ENCODE data around the gene SPINT1. TPM values are rescaled to one million over a fixed set of nuclear protein-coding genes. Genes with fewer than 3 reads are reported as not detected.

SPINT1 gene
- total and polyA plus RNA-seq, 2 of the 13 experiments (the other 11 are each of a cell fraction or from before 2014, with no cell fraction given): 0.49 to 2.5 TPM

DNA sequence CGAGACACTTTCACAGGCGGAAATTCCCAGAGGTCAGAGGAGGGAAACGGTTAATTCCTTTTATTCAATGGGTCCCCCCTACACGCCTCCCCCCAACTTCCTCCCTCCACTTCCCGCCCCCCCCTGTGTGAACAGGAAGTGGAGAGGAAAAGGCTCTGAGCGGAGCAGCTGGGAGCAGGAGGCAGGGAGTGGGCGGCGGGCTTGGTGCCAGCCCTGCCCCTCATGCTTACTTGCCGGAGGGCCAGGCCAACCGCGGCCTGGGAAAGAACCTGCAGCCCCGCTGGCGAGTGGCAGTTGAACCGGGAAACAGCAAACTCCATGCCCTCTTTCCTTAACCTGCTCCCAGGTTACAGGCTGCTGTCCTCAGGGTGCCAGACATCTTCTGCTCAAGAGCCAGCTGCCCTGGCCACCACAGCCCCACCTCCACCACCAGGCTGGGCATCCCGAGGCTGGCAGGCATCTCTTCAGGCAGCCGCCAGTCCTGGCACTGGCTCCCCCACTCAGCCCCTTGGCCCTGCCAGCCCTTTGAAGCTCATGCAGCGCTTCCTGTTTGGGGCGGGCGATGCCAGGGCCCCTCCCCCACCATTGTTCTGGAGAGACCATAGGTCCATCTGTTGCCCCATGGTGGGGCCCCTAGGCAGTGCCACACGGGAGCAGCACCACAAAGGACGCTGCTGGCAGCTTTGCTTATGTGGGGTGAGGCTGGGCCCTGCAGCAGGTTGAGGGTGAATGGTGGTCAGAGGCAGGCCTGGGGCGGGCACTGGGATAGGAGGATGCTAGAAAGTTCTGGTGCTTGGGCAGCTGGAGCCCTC is 63.3 kb downstream of the SPINT1 start (continued):
- TF ChIP-seq, protein P1, sequence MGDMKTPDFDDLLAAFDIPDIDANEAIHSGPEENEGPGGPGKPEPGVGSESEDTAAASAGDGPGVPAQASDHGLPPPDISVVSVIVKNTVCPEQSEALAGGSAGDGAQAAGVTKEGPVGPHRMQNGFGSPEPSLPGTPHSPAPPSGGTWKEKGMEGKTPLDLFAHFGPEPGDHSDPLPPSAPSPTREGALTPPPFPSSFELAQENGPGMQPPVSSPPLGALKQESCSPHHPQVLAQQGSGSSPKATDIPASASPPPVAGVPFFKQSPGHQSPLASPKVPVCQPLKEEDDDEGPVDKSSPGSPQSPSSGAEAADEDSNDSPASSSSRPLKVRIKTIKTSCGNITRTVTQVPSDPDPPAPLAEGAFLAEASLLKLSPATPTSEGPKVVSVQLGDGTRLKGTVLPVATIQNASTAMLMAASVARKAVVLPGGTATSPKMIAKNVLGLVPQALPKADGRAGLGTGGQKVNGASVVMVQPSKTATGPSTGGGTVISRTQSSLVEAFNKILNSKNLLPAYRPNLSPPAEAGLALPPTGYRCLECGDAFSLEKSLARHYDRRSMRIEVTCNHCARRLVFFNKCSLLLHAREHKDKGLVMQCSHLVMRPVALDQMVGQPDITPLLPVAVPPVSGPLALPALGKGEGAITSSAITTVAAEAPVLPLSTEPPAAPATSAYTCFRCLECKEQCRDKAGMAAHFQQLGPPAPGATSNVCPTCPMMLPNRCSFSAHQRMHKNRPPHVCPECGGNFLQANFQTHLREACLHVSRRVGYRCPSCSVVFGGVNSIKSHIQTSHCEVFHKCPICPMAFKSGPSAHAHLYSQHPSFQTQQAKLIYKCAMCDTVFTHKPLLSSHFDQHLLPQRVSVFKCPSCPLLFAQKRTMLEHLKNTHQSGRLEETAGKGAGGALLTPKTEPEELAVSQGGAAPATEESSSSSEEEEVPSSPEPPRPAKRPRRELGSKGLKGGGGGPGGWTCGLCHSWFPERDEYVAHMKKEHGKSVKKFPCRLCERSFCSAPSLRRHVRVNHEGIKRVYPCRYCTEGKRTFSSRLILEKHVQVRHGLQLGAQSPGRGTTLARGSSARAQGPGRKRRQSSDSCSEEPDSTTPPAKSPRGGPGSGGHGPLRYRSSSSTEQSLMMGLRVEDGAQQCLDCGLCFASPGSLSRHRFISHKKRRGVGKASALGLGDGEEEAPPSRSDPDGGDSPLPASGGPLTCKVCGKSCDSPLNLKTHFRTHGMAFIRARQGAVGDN (CRISPR knock-in tag; IDR thresholded peaks at IDR 0.05): peak; percentile 59
- no peak for TF ChIP-seq ZKSCAN1 (IDR thresholded peaks at IDR 0.05; ENCODE audit: low read length)
- TF ChIP-seq, protein P2, sequence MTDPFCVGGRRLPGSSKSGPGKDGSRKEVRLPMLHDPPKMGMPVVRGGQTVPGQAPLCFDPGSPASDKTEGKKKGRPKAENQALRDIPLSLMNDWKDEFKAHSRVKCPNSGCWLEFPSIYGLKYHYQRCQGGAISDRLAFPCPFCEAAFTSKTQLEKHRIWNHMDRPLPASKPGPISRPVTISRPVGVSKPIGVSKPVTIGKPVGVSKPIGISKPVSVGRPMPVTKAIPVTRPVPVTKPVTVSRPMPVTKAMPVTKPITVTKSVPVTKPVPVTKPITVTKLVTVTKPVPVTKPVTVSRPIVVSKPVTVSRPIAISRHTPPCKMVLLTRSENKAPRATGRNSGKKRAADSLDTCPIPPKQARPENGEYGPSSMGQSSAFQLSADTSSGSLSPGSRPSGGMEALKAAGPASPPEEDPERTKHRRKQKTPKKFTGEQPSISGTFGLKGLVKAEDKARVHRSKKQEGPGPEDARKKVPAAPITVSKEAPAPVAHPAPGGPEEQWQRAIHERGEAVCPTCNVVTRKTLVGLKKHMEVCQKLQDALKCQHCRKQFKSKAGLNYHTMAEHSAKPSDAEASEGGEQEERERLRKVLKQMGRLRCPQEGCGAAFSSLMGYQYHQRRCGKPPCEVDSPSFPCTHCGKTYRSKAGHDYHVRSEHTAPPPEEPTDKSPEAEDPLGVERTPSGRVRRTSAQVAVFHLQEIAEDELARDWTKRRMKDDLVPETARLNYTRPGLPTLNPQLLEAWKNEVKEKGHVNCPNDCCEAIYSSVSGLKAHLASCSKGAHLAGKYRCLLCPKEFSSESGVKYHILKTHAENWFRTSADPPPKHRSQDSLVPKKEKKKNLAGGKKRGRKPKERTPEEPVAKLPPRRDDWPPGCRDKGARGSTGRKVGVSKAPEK (CRISPR knock-in tag; IDR thresholded peaks at IDR 0.05; ENCODE audit: borderline replicate concordance): 0 out of 2 replicates have a peak, but pooled peaks have one; percentile 20
- TF ChIP-seq, protein P3, sequence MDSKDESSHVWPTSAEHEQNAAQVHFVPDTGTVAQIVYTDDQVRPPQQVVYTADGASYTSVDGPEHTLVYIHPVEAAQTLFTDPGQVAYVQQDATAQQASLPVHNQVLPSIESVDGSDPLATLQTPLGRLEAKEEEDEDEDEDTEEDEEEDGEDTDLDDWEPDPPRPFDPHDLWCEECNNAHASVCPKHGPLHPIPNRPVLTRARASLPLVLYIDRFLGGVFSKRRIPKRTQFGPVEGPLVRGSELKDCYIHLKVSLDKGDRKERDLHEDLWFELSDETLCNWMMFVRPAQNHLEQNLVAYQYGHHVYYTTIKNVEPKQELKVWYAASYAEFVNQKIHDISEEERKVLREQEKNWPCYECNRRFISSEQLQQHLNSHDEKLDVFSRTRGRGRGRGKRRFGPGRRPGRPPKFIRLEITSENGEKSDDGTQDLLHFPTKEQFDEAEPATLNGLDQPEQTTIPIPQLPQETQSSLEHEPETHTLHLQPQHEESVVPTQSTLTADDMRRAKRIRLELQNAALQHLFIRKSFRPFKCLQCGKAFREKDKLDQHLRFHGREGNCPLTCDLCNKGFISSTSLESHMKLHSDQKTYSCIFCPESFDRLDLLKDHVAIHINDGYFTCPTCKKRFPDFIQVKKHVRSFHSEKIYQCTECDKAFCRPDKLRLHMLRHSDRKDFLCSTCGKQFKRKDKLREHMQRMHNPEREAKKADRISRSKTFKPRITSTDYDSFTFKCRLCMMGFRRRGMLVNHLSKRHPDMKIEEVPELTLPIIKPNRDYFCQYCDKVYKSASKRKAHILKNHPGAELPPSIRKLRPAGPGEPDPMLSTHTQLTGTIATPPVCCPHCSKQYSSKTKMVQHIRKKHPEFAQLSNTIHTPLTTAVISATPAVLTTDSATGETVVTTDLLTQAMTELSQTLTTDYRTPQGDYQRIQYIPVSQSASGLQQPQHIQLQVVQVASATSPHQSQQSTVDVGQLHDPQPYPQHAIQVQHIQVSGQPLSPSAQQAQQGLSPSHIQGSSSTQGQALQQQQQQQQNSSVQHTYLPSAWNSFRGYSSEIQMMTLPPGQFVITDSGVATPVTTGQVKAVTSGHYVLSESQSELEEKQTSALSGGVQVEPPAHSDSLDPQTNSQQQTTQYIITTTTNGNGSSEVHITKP (CRISPR knock-in tag; IDR thresholded peaks at IDR 0.05; ENCODE audit: low read depth): no peak
- no peak for TF ChIP-seq U2AF2 (IDR thresholded peaks at IDR 0.05; ENCODE audit: low read depth, low read length)
- TF ChIP-seq, protein P4, sequence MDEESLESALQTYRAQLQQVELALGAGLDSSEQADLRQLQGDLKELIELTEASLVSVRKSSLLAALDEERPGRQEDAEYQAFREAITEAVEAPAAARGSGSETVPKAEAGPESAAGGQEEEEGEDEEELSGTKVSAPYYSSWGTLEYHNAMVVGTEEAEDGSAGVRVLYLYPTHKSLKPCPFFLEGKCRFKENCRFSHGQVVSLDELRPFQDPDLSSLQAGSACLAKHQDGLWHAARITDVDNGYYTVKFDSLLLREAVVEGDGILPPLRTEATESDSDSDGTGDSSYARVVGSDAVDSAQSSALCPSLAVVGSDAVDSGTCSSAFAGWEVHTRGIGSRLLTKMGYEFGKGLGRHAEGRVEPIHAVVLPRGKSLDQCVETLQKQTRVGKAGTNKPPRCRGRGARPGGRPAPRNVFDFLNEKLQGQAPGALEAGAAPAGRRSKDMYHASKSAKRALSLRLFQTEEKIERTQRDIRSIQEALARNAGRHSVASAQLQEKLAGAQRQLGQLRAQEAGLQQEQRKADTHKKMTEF (CRISPR knock-in tag; IDR thresholded peaks at IDR 0.05): 0 out of 2 replicates have a peak, but pooled peaks have one; percentile 1
- TF ChIP-seq TCF7 (IDR thresholded peaks at IDR 0.05; ENCODE audit: low read depth): 0 out of 2 replicates have a peak, but pooled peaks have one; percentile 12
- TF ChIP-seq ZNF773 (CRISPR knock-in tag; IDR thresholded peaks at IDR 0.05; ENCODE audit: borderline replicate concordance): 0 out of 2 replicates have a peak, but pooled peaks have one; percentile 21
- TF ChIP-seq, protein P5, sequence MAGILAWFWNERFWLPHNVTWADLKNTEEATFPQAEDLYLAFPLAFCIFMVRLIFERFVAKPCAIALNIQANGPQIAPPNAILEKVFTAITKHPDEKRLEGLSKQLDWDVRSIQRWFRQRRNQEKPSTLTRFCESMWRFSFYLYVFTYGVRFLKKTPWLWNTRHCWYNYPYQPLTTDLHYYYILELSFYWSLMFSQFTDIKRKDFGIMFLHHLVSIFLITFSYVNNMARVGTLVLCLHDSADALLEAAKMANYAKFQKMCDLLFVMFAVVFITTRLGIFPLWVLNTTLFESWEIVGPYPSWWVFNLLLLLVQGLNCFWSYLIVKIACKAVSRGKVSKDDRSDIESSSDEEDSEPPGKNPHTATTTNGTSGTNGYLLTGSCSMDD (CRISPR knock-in tag; IDR thresholded peaks at IDR 0.05): no peak
- TF ChIP-seq ZBTB7A (CRISPR knock-in tag; IDR thresholded peaks at IDR 0.05): 0 out of 2 replicates have a peak, but pooled peaks have one; percentile 58
- no peak for TF ChIP-seq CEBPB (IDR thresholded peaks at IDR 0.05; ENCODE audit: borderline replicate concordance, low read depth, low read length)
